Smooth muscle cell (in vitro differentiated cells): Measurements from ENCODE around the gene SLC22A13. TPM values are rescaled to one million over a fixed set of nuclear protein-coding genes. Genes with fewer than 3 reads are reported as not detected.

Experiments
- DNase-seq: peaks from one replicate; lab custom pipeline; 2025; ENCODE audit not compliant: unreplicated experiment; lab: John Stamatoyannopoulos, UW
- H2AFZ ChIP-seq: fragments of 200-600 bp; sonication (generic); 2 replicates; pipeline ENCODE4 v1.6.0; 2016; ENCODE audit warnings: antibody characterized with exemption, low read depth, mild to moderate bottlenecking
- H3F3A ChIP-seq: fragments of 200-600 bp; sonication (generic); 2 replicates; pipeline ENCODE4 v1.6.0; 2017; ENCODE audit warnings: antibody characterized with exemption, low read depth
- H3K27ac ChIP-seq: fragments of 200-600 bp; sonication (generic); 2 replicates; pipeline ENCODE4 v1.5.1; 2016; ENCODE audit warnings: low read depth, mild to moderate bottlenecking
- H3K27me3 ChIP-seq: fragments of 200-600 bp; sonication (generic); 2 replicates; pipeline ENCODE4 v1.6.1; 2016; ENCODE audit warnings: low read depth, mild to moderate bottlenecking
- H3K36me3 ChIP-seq: fragments of 200-600 bp; sonication (generic); 2 replicates; pipeline ENCODE4 v1.5.1; 2016; ENCODE audit warnings: low read depth
- H3K4me1 ChIP-seq: fragments of 200-600 bp; sonication (generic); 2 replicates; pipeline ENCODE4 v1.5.1; 2016; ENCODE audit warnings: low read depth
- H3K4me2 ChIP-seq: fragments of 200-600 bp; sonication (generic); 2 replicates; pipeline ENCODE4 v1.6.0; 2016; ENCODE audit warnings: mild to moderate bottlenecking
- H3K4me3 ChIP-seq: fragments of 200-600 bp; sonication (generic); 2 replicates; pipeline ENCODE4 v1.5.1; 2016; ENCODE audit warnings: mild to moderate bottlenecking
- H3K79me2 ChIP-seq: fragments of 200-600 bp; sonication (generic); 2 replicates; pipeline ENCODE4 v1.6.0; 2016; ENCODE audit warnings: low read depth, mild to moderate bottlenecking
- H3K9ac ChIP-seq: fragments of 200-600 bp; sonication (generic); 2 replicates; pipeline ENCODE4 v1.6.0; 2016; ENCODE audit warnings: low read depth
- H3K9me3 ChIP-seq: fragments of 200-600 bp; sonication (generic); replicated peaks from 2 replicates; pipeline ENCODE4 v1.5.1; 2016; ENCODE audit warnings: low read depth
- H4K20me1 ChIP-seq: fragments of 200-600 bp; sonication (generic); 2 replicates; pipeline ENCODE4 v1.6.0; 2016; ENCODE audit warnings: low read depth
- CTCF ChIP-seq: fragments of 200-600 bp; sonication (generic); IDR thresholded peaks from 2 replicates; pipeline ENCODE4 v1.5.1; 2017; ENCODE audit warnings: borderline replicate concordance, mild to moderate bottlenecking, antibody characterized with exemption; ENCODE audit not compliant: insufficient read depth, poor library complexity, severe bottlenecking
- WGBS: methylation state at CpG from one replicate; pipeline ENCODE4 v1.1.7; 2016; ENCODE audit warnings: low lambda C conversion rate; 5-methylcytosine and 5-hydroxymethylcytosine counted together
- polyA plus RNA-seq: library from polyadenylated mRNA; unstranded; fragments of >200 nt; fragmentation: Nextera tagmentation; extraction: Ambion mirVana; gene quantifications from 2 replicates; pipeline ENCODE4 v1.2.1, GENCODE V29; 2016
- total RNA-seq: library from RNA; depleted of rRNA; stranded (reverse); fragments of >200 nt; gene quantifications from 2 replicates; pipeline ENCODE4 v1.2.3, GENCODE V29; 2014

Gene SLC22A13
- total and polyA plus RNA-seq, 2 experiments from 2014 or later = 0.13 TPM; not detected in 1

DNA sequence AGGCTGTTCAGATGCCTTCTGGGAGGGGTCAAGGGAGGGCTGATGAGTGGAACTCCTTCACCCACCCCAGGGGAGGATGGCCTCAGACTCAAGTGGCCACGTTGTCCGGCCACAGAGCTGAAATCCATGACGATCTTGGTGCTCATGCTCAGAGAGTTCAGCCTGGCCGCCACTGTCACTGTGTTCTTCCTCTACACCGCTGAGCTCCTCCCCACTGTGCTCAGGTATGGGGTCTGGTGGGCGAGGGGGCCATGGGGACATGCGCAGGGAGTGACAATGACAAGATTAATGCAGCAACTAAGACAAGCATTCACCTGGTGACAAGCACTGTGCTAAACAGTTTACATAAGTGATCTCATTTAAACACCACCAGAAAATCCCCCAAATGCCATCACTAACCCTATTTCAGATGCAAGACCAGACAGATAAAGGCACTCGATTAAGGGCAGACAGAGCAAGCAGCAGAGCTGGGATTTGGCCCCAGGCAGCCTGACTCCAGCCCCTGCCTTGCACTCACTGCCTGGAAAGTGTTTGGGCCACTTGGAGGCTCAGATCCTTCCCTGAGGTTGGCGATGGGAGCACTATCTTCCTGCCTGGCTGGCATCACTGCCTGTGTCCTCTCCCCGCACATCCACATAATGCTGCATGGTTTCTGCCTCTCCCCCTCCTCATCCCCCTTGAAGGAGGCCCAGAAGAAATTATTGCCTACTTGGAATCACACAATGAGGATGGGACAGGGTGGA, 50.0 kb downstream of the SLC22A13 start:
- H3K27me3 ChIP-seq = no peaks in the 10 kb centered on the region
- no peak overlapping the region for H3K4me2 ChIP-seq
- no peak for DNase-seq
- no peaks in the 10 kb centered on the region for H3K9me3 ChIP-seq
- H3K27ac ChIP-seq = no peak overlapping the region
- no peaks in the 10 kb centered on the region for H3K36me3 ChIP-seq
- H3K4me1 ChIP-seq = peaks cover 6% of the 10 kb centered on the region
- no peak overlapping the region for H2AFZ ChIP-seq
- no peak for TF ChIP-seq CTCF
- no peak overlapping the region for H3K4me3 ChIP-seq
- 88% methylated on average over 10 of the region's 10 CpGs for WGBS
- no peak overlapping the region for H3K9ac ChIP-seq
- no peaks in the 10 kb centered on the region for H4K20me1 ChIP-seq
- H3F3A ChIP-seq = no peaks in the 10 kb centered on the region
- H3K79me2 ChIP-seq = no peaks in the 10 kb centered on the region

GRCh38 chr3:38316356-38317191, 51.0 kb downstream of the SLC22A13 start:
- 91% methylated on average over 22 of the region's 22 CpGs for WGBS
- DNase-seq = no peak
- Histone ChIP-seq H3K27me3 (no peaks in the 10 kb centered on the region), H3F3A (no peaks in the 10 kb centered on the region), H3K27ac (no peak overlapping the region), H3K4me3 (no peak overlapping the region), H3K79me2 (no peaks in the 10 kb centered on the region), H3K4me1 (peaks cover 6% of the 10 kb centered on the region), H3K4me2 (no peak overlapping the region), H2AFZ (no peak overlapping the region), H3K36me3 (no peaks in the 10 kb centered on the region), H3K9me3 (no peaks in the 10 kb centered on the region), H3K9ac (no peak overlapping the region), H4K20me1 (no peaks in the 10 kb centered on the region)
- no peak for TF ChIP-seq CTCF

DNA sequence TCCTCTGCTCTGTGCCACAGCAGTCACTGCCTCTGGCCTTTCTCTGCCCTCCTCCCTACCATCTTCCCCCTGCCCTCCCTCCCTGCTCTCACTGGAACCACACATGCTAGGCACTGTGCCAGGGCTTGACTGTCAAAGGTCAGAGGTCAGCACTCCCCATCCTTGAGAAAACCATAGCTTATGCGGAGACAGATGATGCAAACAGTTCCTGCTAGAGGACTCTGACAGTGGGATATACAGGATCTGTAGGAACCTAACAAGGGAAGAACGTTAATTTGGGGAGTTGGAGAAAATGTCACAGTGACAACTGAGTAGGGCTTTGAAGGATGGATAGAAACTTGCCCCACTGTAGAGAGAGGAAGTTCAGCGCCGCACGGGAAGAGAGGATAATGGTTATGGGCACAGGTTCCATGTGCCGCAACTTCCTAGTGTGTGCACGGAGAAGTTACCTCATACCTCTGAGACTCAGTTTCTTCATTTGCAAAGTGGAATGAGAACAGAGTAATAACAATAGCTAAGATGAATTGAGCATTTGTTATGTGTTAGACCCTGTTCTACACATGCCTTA, 51.7 kb downstream of the SLC22A13 start:
- Histone ChIP-seq H3K36me3 (no peaks in the 10 kb centered on the region), H2AFZ (no peak overlapping the region), H3K9ac (no peak overlapping the region), H3K9me3 (no peaks in the 10 kb centered on the region), H3K79me2 (no peaks in the 10 kb centered on the region), H3K4me2 (no peak overlapping the region), H4K20me1 (no peaks in the 10 kb centered on the region), H3K27ac (no peak overlapping the region), H3K4me3 (no peak overlapping the region), H3K4me1 (peaks cover 6% of the 10 kb centered on the region), H3K27me3 (no peaks in the 10 kb centered on the region), H3F3A (no peaks in the 10 kb centered on the region)
- no peak for DNase-seq
- 94% methylated on average over 7 of the region's 7 CpGs for WGBS
- no peak for TF ChIP-seq CTCF
